ENCODE data around the gene CAD. TPM values are rescaled to one million over a fixed set of nuclear protein-coding genes. Genes with fewer than 3 reads are reported as not detected.

The CAD gene
- total and polyA plus RNA-seq, 9 of the 15 experiments (the other 6 are each of a cell fraction or from before 2014, with no cell fraction given): 7.5 to 126 (median 33.7) TPM

DNA sequence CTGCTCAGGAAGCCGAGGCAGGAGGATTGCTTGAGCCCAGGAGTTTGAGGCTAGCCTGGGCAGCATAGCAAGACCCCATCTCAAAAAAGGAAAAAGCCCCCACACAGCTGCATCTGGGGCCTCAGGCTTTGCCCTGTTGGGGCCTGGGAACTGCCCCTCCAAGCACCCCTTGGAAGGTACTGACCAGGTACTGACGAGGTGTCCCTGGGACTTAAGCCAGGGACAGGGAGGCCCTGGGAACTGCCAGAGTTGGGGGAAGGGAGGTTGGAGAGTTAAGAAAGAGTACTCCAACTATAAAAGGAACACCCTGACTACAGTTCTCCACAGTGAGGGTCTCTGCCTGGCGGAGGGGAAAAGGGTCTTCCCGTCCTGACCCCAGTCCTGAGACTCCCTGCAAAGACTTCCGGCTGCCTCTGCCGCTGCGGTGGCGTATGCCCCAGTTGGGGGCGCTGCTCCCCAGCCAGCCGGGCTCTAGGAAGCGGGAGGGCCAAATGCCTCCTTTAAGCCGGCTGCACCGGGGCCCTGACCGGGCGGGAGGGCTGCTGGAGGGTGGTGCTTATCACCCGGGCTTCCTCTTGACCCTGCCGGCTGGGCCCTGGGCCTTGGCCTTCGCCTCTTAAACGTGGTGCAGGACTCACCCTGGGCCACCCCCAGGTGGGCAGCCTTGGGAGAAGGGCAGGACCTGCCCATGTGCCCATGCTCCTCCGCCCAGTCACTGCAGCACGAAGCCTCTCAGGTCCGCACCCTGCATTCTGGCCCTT is 32.9 kb downstream of the CAD start (continued):
- TF ChIP-seq, protein P1, sequence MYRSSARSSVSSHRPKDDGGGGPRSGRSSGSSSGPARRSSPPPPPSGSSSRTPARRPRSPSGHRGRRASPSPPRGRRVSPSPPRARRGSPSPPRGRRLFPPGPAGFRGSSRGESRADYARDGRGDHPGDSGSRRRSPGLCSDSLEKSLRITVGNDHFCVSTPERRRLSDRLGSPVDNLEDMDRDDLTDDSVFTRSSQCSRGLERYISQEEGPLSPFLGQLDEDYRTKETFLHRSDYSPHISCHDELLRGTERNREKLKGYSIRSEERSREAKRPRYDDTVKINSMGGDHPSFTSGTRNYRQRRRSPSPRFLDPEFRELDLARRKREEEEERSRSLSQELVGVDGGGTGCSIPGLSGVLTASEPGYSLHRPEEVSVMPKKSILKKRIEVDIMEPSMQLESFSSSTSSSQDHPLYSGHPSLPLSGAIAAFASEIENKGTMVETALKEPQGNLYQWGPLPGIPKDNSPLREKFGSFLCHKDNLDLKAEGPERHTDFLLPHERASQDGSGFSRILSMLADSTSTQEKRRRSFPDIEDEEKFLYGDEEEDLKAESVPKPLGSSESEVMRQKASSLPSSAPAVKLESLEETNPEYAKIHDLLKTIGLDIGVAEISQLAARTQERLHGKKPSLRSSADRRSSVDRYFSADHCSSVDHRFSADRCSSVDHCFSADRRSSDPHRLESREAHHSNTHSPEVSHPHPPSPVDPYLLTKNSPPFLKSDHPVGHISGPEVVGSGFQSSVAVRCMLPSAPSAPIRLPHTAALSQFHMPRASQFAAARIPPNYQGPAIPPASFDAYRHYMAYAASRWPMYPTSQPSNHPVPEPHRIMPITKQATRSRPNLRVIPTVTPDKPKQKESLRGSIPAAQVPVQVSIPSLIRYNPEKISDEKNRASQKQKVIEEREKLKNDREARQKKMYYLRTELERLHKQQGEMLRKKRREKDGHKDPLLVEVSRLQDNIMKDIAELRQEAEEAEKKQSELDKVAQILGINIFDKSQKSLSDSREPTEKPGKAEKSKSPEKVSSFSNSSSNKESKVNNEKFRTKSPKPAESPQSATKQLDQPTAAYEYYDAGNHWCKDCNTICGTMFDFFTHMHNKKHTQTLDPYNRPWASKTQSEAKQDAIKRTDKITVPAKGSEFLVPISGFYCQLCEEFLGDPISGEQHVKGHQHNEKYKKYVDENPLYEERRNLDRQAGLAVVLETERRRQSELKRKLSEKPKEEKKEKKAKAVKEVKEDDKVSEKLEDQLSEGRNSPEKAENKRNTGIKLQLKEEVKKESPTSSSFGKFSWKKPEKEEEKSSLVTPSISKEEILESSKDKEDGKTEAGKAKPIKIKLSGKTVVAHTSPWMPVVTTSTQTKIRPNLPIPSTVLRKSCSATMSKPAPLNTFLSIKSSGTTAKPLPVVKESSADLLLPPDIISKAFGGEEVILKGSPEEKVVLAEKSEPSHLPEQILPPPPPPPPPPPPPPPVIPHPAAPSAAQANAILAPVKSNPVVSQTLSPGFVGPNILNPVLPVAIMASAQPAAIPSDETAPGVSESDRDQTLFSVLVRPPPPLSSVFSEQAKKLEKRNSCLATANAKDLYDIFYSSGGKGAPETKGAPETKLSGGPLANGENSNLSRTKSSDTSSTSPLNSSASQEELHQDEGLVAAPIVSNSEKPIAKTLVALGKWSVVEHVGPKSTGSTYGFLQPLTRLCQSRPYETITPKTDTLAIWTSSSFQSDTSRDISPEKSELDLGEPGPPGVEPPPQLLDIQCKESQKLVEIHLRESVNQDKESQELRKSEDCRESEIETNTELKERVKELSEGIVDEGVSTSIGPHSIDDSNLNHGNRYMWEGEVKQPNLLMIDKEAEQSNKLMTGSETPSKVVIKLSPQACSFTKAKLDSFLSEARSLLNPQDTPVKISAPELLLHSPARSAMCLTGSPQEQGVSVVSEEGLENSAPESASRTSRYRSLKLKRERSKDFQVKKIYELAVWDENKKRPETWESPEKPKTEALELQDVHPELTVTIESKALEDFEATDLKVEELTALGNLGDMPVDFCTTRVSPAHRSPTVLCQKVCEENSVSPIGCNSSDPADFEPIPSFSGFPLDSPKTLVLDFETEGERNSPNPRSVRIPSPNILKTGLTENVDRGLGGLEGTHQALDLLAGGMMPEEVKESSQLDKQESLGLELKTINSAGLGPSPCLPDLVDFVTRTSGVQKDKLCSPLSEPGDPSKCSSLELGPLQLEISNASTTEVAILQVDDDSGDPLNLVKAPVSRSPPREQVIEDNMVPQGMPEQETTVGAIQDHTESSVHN (IDR thresholded peaks at IDR 0.05; ENCODE audit: borderline replicate concordance in 1 of 2, low read depth in 1 of 2): no peak
- TF ChIP-seq BMI1 (IDR thresholded peaks at IDR 0.05; ENCODE audit: low read length) (no peak), ZNF217 (CRISPR knock-in tag; IDR thresholded peaks at IDR 0.05) (no peak), ETV5 (CRISPR knock-in tag; IDR thresholded peaks at IDR 0.05; ENCODE audit: low read depth) (peak; percentile 94), EGR1 (conservative IDR thresholded peaks at IDR 0.05) (0 out of 2 replicates have a peak, but pooled peaks have one; percentile 15), HDAC8 (tag; IDR thresholded peaks at IDR 0.05) (no peak), ZNF586 (CRISPR knock-in tag; conservative IDR thresholded peaks at IDR 0.05) (no peak), SOX6 (IDR thresholded peaks at IDR 0.05) (peak; percentile 50; the same call in 1 of the 2 replicates), ELF2 (CRISPR knock-in tag; IDR thresholded peaks at IDR 0.05) (peak; percentile 54; the same call in 1 of the 2 replicates), NEUROD1 (IDR thresholded peaks at IDR 0.05; ENCODE audit: borderline replicate concordance, low read depth, low read length, partially characterized antibody) (no peak), NCOA1 (IDR thresholded peaks at IDR 0.05; ENCODE audit: low read depth) (no peak)
- TF ChIP-seq, protein P2, sequence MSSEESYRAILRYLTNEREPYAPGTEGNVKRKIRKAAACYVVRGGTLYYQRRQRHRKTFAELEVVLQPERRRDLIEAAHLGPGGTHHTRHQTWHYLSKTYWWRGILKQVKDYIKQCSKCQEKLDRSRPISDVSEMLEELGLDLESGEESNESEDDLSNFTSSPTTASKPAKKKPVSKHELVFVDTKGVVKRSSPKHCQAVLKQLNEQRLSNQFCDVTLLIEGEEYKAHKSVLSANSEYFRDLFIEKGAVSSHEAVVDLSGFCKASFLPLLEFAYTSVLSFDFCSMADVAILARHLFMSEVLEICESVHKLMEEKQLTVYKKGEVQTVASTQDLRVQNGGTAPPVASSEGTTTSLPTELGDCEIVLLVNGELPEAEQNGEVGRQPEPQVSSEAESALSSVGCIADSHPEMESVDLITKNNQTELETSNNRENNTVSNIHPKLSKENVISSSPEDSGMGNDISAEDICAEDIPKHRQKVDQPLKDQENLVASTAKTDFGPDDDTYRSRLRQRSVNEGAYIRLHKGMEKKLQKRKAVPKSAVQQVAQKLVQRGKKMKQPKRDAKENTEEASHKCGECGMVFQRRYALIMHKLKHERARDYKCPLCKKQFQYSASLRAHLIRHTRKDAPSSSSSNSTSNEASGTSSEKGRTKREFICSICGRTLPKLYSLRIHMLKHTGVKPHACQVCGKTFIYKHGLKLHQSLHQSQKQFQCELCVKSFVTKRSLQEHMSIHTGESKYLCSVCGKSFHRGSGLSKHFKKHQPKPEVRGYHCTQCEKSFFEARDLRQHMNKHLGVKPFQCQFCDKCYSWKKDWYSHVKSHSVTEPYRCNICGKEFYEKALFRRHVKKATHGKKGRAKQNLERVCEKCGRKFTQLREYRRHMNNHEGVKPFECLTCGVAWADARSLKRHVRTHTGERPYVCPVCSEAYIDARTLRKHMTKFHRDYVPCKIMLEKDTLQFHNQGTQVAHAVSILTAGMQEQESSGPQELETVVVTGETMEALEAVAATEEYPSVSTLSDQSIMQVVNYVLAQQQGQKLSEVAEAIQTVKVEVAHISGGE (CRISPR knock-in tag; IDR thresholded peaks at IDR 0.05): no peak
- TF ChIP-seq, protein P3, sequence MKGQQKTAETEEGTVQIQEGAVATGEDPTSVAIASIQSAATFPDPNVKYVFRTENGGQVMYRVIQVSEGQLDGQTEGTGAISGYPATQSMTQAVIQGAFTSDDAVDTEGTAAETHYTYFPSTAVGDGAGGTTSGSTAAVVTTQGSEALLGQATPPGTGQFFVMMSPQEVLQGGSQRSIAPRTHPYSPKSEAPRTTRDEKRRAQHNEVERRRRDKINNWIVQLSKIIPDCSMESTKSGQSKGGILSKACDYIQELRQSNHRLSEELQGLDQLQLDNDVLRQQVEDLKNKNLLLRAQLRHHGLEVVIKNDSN (CRISPR knock-in tag; IDR thresholded peaks at IDR 0.05): no peak
